Endodermal cell (in vitro differentiated cells): ENCODE results near the gene SLC35E2B. TPM values are rescaled to one million over a fixed set of nuclear protein-coding genes. Genes with fewer than 3 reads are reported as not detected.
A peak's percentile ranks its signal among the peaks of the same experiment; 100 is the strongest.

Experiments
- DNase-seq: peaks from one replicate; pipeline ENCODE4 v3.0.0-alpha.2; 2017
- H3K27ac ChIP-seq: 2 replicates; pipeline ENCODE4 v1.5.1; 2013; ENCODE audit warnings: mild to moderate bottlenecking, low read depth, low read length, moderate library complexity
- H3K27me3 ChIP-seq: 2 replicates; pipeline ENCODE4 v1.6.1; 2013; ENCODE audit warnings: mild to moderate bottlenecking, low read length, moderate library complexity; ENCODE audit not compliant: insufficient read depth, control insufficient read depth, poor library complexity, severe bottlenecking
- H3K36me3 ChIP-seq: 2 replicates; pipeline ENCODE4 v1.7.0; 2013; ENCODE audit warnings: mild to moderate bottlenecking, low read length, moderate library complexity; ENCODE audit not compliant: control insufficient read depth, insufficient read depth
- H3K4me1 ChIP-seq: one replicate; pipeline ENCODE4 v1.7.0; 2013; ENCODE audit warnings: low read length; ENCODE audit not compliant: control insufficient read depth, insufficient read depth
- H3K4me3 ChIP-seq: 2 replicates; pipeline ENCODE4 v1.5.1; 2013; ENCODE audit warnings: mild to moderate bottlenecking, low read length, moderate library complexity
- H3K9ac ChIP-seq: 2 replicates; pipeline ENCODE4 v1.6.1; 2013; ENCODE audit warnings: mild to moderate bottlenecking, low read length, moderate library complexity; ENCODE audit not compliant: poor library complexity, severe bottlenecking; ENCODE audit errors: extremely low read depth
- H3K9me3 ChIP-seq: 2 replicates; pipeline ENCODE4 v1.6.1; 2013; ENCODE audit warnings: mild to moderate bottlenecking, low read length, moderate library complexity; ENCODE audit not compliant: control insufficient read depth
- H3K27ac Mint-ChIP-seq: 2 replicates; pipeline ENCODE4 v1.8.0; 2020; ENCODE audit warnings: mixed read lengths
- H3K27me3 Mint-ChIP-seq: 2 replicates; pipeline ENCODE4 v1.8.0; 2021; ENCODE audit warnings: mild to moderate bottlenecking, mixed read lengths; ENCODE audit not compliant: insufficient read depth
- H3K36me3 Mint-ChIP-seq: 2 replicates; pipeline ENCODE4 v1.8.0; 2020; ENCODE audit warnings: low read depth, mixed read lengths
- H3K4me1 Mint-ChIP-seq: 2 replicates; pipeline ENCODE4 v1.8.0; 2020; ENCODE audit warnings: mixed read lengths
- H3K4me3 Mint-ChIP-seq: 2 replicates; pipeline ENCODE4 v1.8.0; 2020; ENCODE audit warnings: mild to moderate bottlenecking, moderate library complexity, mixed read lengths
- H3K9me3 Mint-ChIP-seq: 2 replicates; pipeline ENCODE4 v1.8.0; 2020; ENCODE audit warnings: mild to moderate bottlenecking, mixed read lengths
- WGBS, 2 experiments: methylation state at CpG; one replicate each; pipeline versions ENCODE4 v1.1.5 to v1.1.7; 2013; ENCODE audit warnings: missing lambda C conversion rate in 2 of 2, mixed read lengths in 1 of 2; ENCODE audit not compliant: insufficient coverage in 1 of 2, insufficient read length in 1 of 2; 5-methylcytosine and 5-hydroxymethylcytosine counted together
- total RNA-seq, 2 donors: library from RNA; stranded (reverse); fragmentation: NEBNext Ultra II Directional in 1 of 2; extraction: Animal tissue kit (Norgen Biotek cat#: 25700) in 1 of 2; gene quantifications; 2 replicates in 1 of 2; 3 replicates in 1 of 2; pipeline ENCODE4 v1.2.1, GENCODE V29; 2021
- TF ChIP-seq, protein P1 (sequence below): fragments of 200-600 bp; sonication (generic); conservative IDR thresholded peaks from 2 replicates; pipeline ENCODE4 v1.5.0; 2021; ENCODE audit warnings: antibody characterized with exemption, mild to moderate bottlenecking

SLC35E2B gene
- total RNA-seq, 2 donors from 2014 or later: 51.2 to 56.9 TPM

DNA sequence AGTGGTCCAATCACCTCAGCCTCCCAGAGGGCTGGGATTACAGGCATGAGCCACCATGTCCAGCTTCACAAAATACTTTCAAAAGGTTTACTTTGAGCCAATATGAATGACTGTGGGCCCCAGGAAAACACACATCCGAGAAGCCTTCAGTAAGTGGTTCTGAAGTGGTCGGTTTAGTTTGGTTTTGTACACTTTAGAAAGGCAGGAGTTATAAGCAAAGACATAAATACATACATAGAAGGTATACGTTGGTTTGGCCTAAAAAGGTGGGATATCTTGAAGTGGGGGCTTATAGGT lies 80.5 kb downstream of the SLC35E2B start:
- H3K4me3 ChIP-seq: no peak overlapping the region
- TF ChIP-seq, protein P1, sequence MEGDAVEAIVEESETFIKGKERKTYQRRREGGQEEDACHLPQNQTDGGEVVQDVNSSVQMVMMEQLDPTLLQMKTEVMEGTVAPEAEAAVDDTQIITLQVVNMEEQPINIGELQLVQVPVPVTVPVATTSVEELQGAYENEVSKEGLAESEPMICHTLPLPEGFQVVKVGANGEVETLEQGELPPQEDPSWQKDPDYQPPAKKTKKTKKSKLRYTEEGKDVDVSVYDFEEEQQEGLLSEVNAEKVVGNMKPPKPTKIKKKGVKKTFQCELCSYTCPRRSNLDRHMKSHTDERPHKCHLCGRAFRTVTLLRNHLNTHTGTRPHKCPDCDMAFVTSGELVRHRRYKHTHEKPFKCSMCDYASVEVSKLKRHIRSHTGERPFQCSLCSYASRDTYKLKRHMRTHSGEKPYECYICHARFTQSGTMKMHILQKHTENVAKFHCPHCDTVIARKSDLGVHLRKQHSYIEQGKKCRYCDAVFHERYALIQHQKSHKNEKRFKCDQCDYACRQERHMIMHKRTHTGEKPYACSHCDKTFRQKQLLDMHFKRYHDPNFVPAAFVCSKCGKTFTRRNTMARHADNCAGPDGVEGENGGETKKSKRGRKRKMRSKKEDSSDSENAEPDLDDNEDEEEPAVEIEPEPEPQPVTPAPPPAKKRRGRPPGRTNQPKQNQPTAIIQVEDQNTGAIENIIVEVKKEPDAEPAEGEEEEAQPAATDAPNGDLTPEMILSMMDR: no peak
- H3K27me3 Mint-ChIP-seq: no peaks in the 10 kb centered on the region
- H3K9me3 Mint-ChIP-seq: no peaks in the 10 kb centered on the region
- H3K9ac ChIP-seq: no peak overlapping the region
- H3K36me3 ChIP-seq: peaks cover 1% of the 10 kb centered on the region
- H3K4me1 ChIP-seq: peaks cover 7% of the 10 kb centered on the region
- no peaks in the 10 kb centered on the region for H3K9me3 ChIP-seq
- peaks cover 4% of the 10 kb centered on the region for H3K4me1 Mint-ChIP-seq
- no peak overlapping the region for H3K27ac Mint-ChIP-seq
- no peak for DNase-seq
- H3K27ac ChIP-seq: no peak overlapping the region
- H3K27me3 ChIP-seq: no peaks in the 10 kb centered on the region
- H3K4me3 Mint-ChIP-seq: no peak overlapping the region
- peaks cover 3% of the 10 kb centered on the region for H3K36me3 Mint-ChIP-seq
- 94% methylated on average over 3 of the region's 3 CpGs; no CpG with 5 or more reads in 1 of the 2 experiments for WGBS, 2 experiments

DNA sequence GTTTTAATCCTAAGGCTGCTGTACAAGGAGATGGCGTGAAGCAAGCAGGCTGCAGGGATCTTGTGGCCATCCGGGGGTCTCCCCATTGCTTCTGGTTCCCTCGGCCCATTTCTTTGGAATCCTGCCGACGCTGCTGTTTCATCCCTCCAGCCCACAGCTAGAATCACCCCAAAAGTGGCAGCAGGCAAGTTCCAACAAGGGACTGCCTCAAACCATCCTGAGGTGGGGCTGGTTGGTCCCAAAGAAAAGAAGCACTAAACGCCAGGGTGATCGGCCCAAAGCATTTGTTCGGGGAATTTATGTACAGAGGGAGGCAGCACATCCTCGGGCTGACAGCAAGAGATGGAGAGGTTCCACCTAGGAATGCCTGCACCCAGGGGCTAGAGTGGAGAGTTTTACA lies 81.8 kb downstream of the SLC35E2B start:
- H3K27ac ChIP-seq: no peak overlapping the region
- H3K36me3 ChIP-seq: no peaks in the 10 kb centered on the region
- no peak overlapping the region for H3K9ac ChIP-seq
- no peak overlapping the region for H3K4me3 Mint-ChIP-seq
- H3K4me1 Mint-ChIP-seq: peaks cover 4% of the 10 kb centered on the region
- 90 to 93% methylated on average over 8 to 9 of the region's 9 CpGs for WGBS, 2 experiments
- no peak for DNase-seq
- H3K36me3 Mint-ChIP-seq: peaks cover 3% of the 10 kb centered on the region
- no peaks in the 10 kb centered on the region for H3K9me3 Mint-ChIP-seq
- H3K27ac Mint-ChIP-seq: no peak overlapping the region
- no peaks in the 10 kb centered on the region for H3K9me3 ChIP-seq
- H3K4me1 ChIP-seq: no peaks in the 10 kb centered on the region
- H3K27me3 ChIP-seq: no peaks in the 10 kb centered on the region
- H3K27me3 Mint-ChIP-seq: no peaks in the 10 kb centered on the region
- no peak overlapping the region for H3K4me3 ChIP-seq
- TF ChIP-seq, protein P1: no peak

DNA sequence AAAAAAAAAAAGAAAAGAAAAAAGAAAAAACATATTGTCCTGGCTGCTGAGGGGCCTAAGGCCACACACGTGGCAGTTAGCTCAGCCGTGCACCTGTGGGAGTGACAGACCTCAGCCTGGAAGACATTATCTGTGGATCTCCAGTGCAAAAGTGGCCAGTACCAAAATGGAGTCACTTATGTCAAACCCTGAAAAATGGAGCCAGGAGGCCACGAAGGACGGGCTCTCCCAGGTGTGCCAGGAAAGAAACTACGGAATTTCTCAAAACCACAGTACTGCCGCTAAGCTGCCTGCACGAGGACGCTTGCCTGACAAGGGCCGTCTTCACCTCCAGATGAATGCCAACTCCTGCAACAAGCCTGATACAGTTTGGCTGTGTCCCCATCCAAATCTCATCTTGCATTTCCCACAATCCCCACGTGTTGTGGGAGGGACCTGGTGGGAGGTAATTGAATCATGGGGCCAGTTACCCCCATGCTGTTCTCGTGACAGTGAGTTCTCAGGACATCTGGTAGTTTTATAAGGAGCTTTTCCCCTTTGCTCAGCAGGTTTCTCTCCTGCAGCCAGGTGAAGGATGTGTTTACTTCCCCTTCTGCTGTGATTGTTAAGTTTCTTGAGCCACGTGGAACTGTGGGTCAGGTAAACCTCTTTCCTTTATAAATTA lies 82.6 kb downstream of the SLC35E2B start:
- Mint-ChIP-seq H3K4me1 (peaks cover 4% of the 10 kb centered on the region), H3K36me3 (peaks cover 3% of the 10 kb centered on the region)
- 69 to 74% methylated on average over 12 of the region's 12 CpGs for WGBS, 2 experiments

More for the DNA sequence above, 82.6 kb downstream of the SLC35E2B start:
- Histone ChIP-seq H3K36me3 (no peaks in the 10 kb centered on the region), H3K9me3 (no peaks in the 10 kb centered on the region), H3K4me1 (no peaks in the 10 kb centered on the region), H3K4me3 (no peak overlapping the region), H3K27me3 (no peaks in the 10 kb centered on the region), H3K27ac (no peak overlapping the region), H3K9ac (no peak overlapping the region)
- TF ChIP-seq, protein P1: no peak
- DNase-seq: peak; percentile 47
- Mint-ChIP-seq H3K27ac (no peak overlapping the region), H3K9me3 (no peaks in the 10 kb centered on the region), H3K27me3 (no peaks in the 10 kb centered on the region), H3K4me3 (no peak overlapping the region)

Other genes with a start within 250 kb of the SLC35E2B start
- under 1 TPM; 0.55 TPM for gene ATAD3C, start 243.1 kb downstream of the SLC35E2B start, total RNA-seq
- 10 to 100 TPM; 41.8 to 47.4 TPM for gene ATAD3B, start 221.0 kb downstream of the SLC35E2B start, total RNA-seq
- 10 to 100 TPM; 42.8 to 47.6 TPM for gene ATAD3A, start 180.6 kb downstream of the SLC35E2B start, total RNA-seq
- gene TMEM240, start 152.2 kb downstream of the SLC35E2B start, total RNA-seq: 1 to 10 TPM; 6.4 to 6.9 TPM
- gene SSU72, start 117.9 kb downstream of the SLC35E2B start, total RNA-seq: 100 to 1,000 TPM; 133 to 138 TPM
- 10 to 100 TPM; 10.4 to 10.8 TPM for gene FNDC10, start 92.7 kb downstream of the SLC35E2B start, total RNA-seq
- gene MIB2, start 77.3 kb downstream of the SLC35E2B start, total RNA-seq: 10 to 100 TPM; 77.4 to 97.9 TPM
- 10 to 100 TPM; 14.7 to 19.9 TPM for gene MMP23B, start 60.6 kb downstream of the SLC35E2B start, total RNA-seq
- gene CDK11B, start 33.8 kb downstream of the SLC35E2B start, total RNA-seq: 10 to 100 TPM; 31.8 to 33.6 TPM
- gene CDK11A, start 31.6 kb upstream of the SLC35E2B start, total RNA-seq: 10 to 100 TPM; 61.0 to 62.1 TPM
- gene NADK, start 85.7 kb upstream of the SLC35E2B start, total RNA-seq: 10 to 100 TPM; 75.2 to 81.6 TPM
- 100 to 1,000 TPM; 369 to 371 TPM for gene GNB1, start 198.3 kb upstream of the SLC35E2B start, total RNA-seq
- gene CALML6, start 222.5 kb upstream of the SLC35E2B start, total RNA-seq: 1 to 10 TPM in 1 of 2 donors, under 1 TPM in 1; 0.89 to 1.4 TPM
- gene TMEM52, start 226.5 kb upstream of the SLC35E2B start, total RNA-seq: 1 to 10 TPM; 6.0 to 6.3 TPM